Measurements from ENCODE around the gene CCDC70.
"Not testable (repeated sequence)": the region's sequence is repeated elsewhere in the genome, so short reads cannot be mapped to it uniquely, and the experiment has no call there.

The CCDC70 gene

DNA sequence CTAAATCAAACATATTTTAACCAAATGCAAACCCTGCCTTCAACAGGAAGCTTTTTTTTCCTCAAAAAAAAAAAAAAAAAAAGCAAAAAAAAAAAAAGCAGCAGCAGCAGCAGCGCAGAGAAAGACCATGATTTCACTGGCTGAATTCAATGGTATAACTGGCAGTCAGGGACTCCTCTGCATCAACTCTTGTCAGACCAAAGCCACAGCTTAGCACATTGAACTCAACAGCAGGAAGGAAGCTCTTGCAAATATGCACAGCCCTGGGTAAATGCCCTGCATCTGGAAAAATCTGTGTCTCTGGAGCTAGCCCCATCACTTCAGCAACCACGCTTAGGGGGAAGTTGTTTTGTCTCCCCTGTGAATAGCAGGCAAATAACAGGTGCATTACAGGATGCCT, 40.2 kb upstream of the CCDC70 start:
- H3K27me3 ChIP-seq (ENCODE audit: insufficient read depth, low read length): peaks cover 3% of the 10 kb centered on the region; the same call in 1 of the 2 replicates
- peaks cover 25% of the 10 kb centered on the region for H3K4me1 ChIP-seq (ENCODE audit: insufficient read depth, low read length)
- WGBS: 83% methylated on average over 2 of the region's 2 CpGs
- H3K9me3 ChIP-seq (ENCODE audit: insufficient read depth, low read depth, low read length): no peaks in the 10 kb centered on the region
- H3K4me3 ChIP-seq (ENCODE audit: low read length): no peak overlapping the region
- no peaks in the 10 kb centered on the region for H3K36me3 ChIP-seq (ENCODE audit: insufficient read depth, low read length)
- H3K9ac ChIP-seq (ENCODE audit: low read depth, low read length): no peak overlapping the region
- no peak overlapping the region for H3K27ac ChIP-seq (ENCODE audit: low read depth, low read length)

DNA sequence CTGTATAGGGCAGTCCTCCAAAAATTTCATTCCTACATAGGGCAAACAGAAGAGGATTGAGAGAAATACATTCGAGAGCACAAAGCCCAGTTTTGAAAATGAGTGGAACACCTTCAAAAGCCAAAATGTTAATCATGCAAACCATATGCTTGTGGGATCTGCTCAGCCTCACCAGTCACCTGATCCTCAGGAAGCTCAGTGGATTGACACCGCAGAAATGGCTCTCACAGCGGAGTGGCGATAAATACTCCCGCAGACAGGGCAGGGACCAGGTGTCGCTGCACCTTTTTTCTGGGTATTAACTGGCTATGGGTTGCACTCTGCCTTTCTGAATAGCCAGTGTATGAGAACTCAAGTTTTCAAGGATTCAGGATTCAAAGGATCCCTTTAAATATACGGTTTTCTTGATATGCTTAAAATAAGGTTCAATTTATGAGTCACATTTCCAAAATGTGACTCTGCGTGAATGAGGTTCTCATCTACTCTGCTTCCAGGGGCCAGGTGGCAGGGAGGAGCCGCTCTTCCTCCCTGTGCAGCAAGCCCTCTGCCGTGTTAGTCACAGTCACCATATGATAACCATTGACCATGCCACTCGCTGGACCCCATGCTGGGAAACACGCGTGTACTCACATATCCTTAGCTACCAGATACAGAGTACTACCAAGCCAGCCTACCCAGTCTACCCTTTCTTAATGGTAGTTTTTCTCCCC, 39.5 kb upstream of the CCDC70 start:
- Histone ChIP-seq H3K27me3 (ENCODE audit: insufficient read depth, low read length) (peaks cover 3% of the 10 kb centered on the region; the same call in 1 of the 2 replicates), H3K36me3 (ENCODE audit: insufficient read depth, low read length) (no peaks in the 10 kb centered on the region), H3K27ac (ENCODE audit: low read depth, low read length) (no peak overlapping the region), H3K9me3 (ENCODE audit: insufficient read depth, low read depth, low read length) (no peaks in the 10 kb centered on the region), H3K9ac (ENCODE audit: low read depth, low read length) (no peak overlapping the region), H3K4me3 (ENCODE audit: low read length) (no peak overlapping the region), H3K4me1 (ENCODE audit: insufficient read depth, low read length) (peaks cover 22% of the 10 kb centered on the region)
- WGBS: 91% methylated on average over 13 of the region's 13 CpGs

DNA sequence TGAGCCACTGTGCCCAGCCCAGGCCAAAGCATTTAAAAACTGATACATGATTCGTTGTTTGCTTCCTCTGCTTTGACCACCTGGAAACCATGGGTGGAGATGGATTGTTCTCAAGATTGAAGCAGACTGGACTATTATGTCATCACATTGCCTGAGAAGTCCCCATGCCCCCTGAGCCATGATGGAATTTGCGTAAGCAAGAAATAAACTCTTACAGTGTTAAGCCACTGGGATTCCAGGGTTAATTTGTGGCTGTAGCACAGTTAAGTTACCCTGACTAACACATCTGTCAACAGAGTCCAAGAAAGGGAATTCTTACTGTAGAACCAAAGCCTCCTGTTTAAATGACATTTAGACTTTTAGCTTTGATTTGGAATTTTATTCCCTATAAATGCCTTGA, 38.4 kb upstream of the CCDC70 start:
- no peak overlapping the region for H3K27ac ChIP-seq (ENCODE audit: low read depth, low read length)
- no peak overlapping the region for H3K4me3 ChIP-seq (ENCODE audit: low read length)
- no peaks in the 10 kb centered on the region for H3K36me3 ChIP-seq (ENCODE audit: insufficient read depth, low read length)
- peaks cover 21% of the 10 kb centered on the region for H3K4me1 ChIP-seq (ENCODE audit: insufficient read depth, low read length)
- H3K9me3 ChIP-seq (ENCODE audit: insufficient read depth, low read depth, low read length): no peaks in the 10 kb centered on the region
- no peak overlapping the region for H3K9ac ChIP-seq (ENCODE audit: low read depth, low read length)
- 98% methylated on average over 2 of the region's 2 CpGs for WGBS
- H3K27me3 ChIP-seq (ENCODE audit: insufficient read depth, low read length): peaks cover 3% of the 10 kb centered on the region; the same call in 1 of the 2 replicates

DNA sequence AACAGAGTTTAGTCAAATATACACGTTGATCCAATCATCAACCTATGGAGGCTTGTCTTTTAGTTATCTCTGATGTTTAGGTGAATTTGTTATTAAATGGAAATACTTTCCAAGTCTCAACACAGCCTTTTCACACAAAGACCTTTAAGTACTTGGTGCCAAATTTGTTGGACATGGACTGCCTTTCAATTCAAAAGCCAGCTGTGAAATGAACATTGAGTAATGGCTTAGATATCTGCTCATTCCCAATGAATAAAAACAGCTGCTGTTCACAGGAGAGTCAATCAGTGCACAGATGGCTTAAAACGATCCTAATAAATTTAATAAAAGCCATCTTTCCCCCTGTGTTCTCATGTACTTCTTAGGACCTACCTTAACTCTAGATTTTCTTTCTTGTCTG, 37.9 kb upstream of the CCDC70 start:
- no peak overlapping the region for H3K27ac ChIP-seq (ENCODE audit: low read depth, low read length)
- peaks cover 3% of the 10 kb centered on the region; the same call in 1 of the 2 replicates for H3K27me3 ChIP-seq (ENCODE audit: insufficient read depth, low read length)
- no peak overlapping the region for H3K4me3 ChIP-seq (ENCODE audit: low read length)
- H3K9me3 ChIP-seq (ENCODE audit: insufficient read depth, low read depth, low read length): no peaks in the 10 kb centered on the region
- peaks cover 16% of the 10 kb centered on the region for H3K4me1 ChIP-seq (ENCODE audit: insufficient read depth, low read length)
- no peaks in the 10 kb centered on the region for H3K36me3 ChIP-seq (ENCODE audit: insufficient read depth, low read length)
- H3K9ac ChIP-seq (ENCODE audit: low read depth, low read length): no peak overlapping the region
- WGBS: 86% methylated on average over 1 of the region's 2 CpGs

DNA sequence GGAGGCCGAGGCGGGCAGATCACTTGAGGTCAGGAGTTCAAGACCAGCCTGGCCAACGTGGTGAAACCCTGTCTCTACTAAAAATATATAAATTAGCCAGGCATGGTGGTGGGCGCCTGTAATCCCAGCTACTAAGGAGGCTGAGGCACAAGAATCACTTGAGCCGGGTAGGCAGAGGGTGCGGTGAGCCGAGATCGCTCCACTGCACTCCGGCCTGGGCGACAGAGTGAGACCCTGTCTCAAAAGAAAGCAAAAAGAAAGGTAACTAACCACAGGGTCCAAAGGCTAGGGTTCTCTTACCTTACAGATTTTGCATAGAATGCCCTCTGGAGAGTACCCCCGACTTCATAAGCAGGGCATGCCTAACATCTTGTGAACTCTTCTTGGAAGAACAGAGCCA, 37.1 kb upstream of the CCDC70 start:
- not testable (repeated sequence) for H3K36me3 ChIP-seq (ENCODE audit: insufficient read depth, low read length); H3K4me3 ChIP-seq (ENCODE audit: low read length); H3K4me1 ChIP-seq (ENCODE audit: insufficient read depth, low read length); H3K9ac ChIP-seq (ENCODE audit: low read depth, low read length); H3K27ac ChIP-seq (ENCODE audit: low read depth, low read length); H3K27me3 ChIP-seq (ENCODE audit: insufficient read depth, low read length); H3K9me3 ChIP-seq (ENCODE audit: insufficient read depth, low read depth, low read length)
- 95% methylated on average over 11 of the region's 11 CpGs for WGBS

DNA sequence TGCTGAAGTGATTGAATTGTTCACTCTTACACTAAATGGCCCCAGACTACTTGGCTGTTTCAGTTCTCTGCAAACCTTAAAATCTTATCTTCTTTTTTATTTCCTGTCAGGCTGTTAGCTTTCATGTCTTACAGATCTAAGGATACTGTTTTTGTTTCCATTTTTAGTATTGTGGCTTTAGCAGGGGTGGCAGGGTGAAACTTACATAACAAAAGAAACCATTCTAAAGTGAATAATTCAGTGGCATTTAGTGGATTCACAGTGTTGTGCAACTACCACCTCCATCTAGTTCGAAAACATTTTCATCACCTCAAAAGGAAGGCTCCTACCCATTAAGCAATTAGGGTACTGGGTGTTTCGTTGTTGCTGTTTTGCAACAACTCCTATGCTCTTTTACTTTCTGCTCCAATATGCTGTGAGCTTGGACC, 36.6 kb upstream of the CCDC70 start:
- no peak overlapping the region for H3K9ac ChIP-seq (ENCODE audit: low read depth, low read length)
- no peaks in the 10 kb centered on the region for H3K9me3 ChIP-seq (ENCODE audit: insufficient read depth, low read depth, low read length)
- H3K27me3 ChIP-seq (ENCODE audit: insufficient read depth, low read length): no peaks in the 10 kb centered on the region
- no peak overlapping the region for H3K27ac ChIP-seq (ENCODE audit: low read depth, low read length)
- 100% methylated on average over 2 of the region's 2 CpGs for WGBS
- 0 out of 2 replicates have a peak, but pooled peaks cover 9% of the 10 kb centered on the region for H3K4me1 ChIP-seq (ENCODE audit: insufficient read depth, low read length)
- no peak overlapping the region for H3K4me3 ChIP-seq (ENCODE audit: low read length)
- H3K36me3 ChIP-seq (ENCODE audit: insufficient read depth, low read length): no peaks in the 10 kb centered on the region

DNA sequence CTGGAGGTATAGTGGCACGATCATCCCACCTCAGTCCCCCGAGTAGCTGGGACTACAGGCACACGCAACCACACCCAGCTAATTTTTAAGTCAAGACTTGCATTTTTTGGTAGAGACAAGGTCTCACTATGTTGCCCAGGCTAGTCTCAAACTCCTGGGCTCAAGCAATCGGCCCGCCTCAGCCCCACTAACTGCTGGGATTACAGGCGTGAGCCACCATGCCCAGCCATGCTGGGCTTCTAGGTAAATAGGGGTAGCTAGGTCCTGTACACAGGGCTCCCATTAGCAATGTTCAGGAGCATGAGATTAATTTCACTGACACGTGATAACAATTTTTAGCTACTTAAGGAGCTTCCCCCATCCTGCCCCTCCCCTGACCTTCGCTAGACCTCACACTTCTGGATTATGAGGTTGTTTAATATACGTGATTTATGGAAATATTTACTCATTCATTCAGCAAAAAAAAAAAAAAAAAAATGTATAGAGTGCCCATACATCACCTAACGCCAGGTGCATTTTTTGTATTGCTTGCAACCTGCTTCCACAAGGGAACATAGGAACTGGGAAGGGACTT, 36.0 kb upstream of the CCDC70 start:
- 94% methylated on average over 8 of the region's 10 CpGs for WGBS
- Histone ChIP-seq H3K4me3 (ENCODE audit: low read length) (no peak overlapping the region), H3K36me3 (ENCODE audit: insufficient read depth, low read length) (no peaks in the 10 kb centered on the region), H3K27me3 (ENCODE audit: insufficient read depth, low read length) (no peaks in the 10 kb centered on the region), H3K4me1 (ENCODE audit: insufficient read depth, low read length) (0 out of 2 replicates have a peak, but pooled peaks cover 9% of the 10 kb centered on the region), H3K9ac (ENCODE audit: low read depth, low read length) (no peak overlapping the region), H3K9me3 (ENCODE audit: insufficient read depth, low read depth, low read length) (no peaks in the 10 kb centered on the region), H3K27ac (ENCODE audit: low read depth, low read length) (no peak overlapping the region)

DNA sequence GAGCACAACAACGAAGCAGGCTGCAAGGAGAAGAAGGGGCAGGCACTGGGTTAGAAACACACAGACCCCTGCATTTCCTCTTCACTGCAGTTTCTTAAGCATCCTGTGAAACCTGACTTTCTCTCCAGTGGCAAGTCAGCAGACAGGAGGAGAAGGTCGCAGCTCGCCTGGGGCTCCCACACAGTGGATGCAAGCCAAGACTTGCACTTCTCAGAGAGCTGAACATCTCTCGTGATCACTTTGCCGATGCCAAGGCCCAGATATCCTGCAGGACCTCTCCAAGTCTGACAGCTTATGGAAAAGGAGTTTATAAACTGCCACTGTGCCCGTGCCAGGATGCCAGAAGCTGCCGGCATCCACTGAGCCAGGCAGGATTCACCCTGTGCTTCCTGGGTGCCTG, 35.2 kb upstream of the CCDC70 start:
- no peaks in the 10 kb centered on the region for H3K27me3 ChIP-seq (ENCODE audit: insufficient read depth, low read length)
- H3K9me3 ChIP-seq (ENCODE audit: insufficient read depth, low read depth, low read length): no peaks in the 10 kb centered on the region
- H3K4me3 ChIP-seq (ENCODE audit: low read length): no peak overlapping the region
- H3K9ac ChIP-seq (ENCODE audit: low read depth, low read length): no peak overlapping the region
- WGBS: 90% methylated on average over 7 of the region's 7 CpGs
- no peak overlapping the region for H3K27ac ChIP-seq (ENCODE audit: low read depth, low read length)
- H3K36me3 ChIP-seq (ENCODE audit: insufficient read depth, low read length): no peaks in the 10 kb centered on the region
- 0 out of 2 replicates have a peak, but pooled peaks cover 9% of the 10 kb centered on the region for H3K4me1 ChIP-seq (ENCODE audit: insufficient read depth, low read length)

DNA sequence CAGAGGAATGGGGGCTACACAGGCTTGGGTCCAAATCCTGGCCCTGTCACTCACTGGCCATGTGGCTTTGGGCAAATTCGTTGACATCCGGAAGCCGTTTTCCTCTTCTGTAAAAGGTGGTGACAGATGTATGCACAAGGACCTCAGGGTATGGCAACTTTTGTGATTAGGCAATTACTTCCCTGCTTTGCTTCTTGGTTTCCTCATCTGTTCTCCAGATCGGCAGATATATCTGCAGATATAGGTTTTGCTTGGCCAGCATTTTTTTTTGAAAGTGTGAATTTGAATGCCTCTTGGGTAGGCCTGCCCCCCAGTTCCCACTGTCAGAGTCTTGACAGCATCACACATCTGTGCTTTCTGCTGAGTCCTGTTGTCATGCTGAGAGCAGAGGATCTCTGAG, 34.5 kb upstream of the CCDC70 start:
- 94% methylated on average over 4 of the region's 4 CpGs for WGBS
- H3K9me3 ChIP-seq (ENCODE audit: insufficient read depth, low read depth, low read length): no peaks in the 10 kb centered on the region
- H3K4me3 ChIP-seq (ENCODE audit: low read length): no peak overlapping the region
- H3K4me1 ChIP-seq (ENCODE audit: insufficient read depth, low read length): 0 out of 2 replicates have a peak, but pooled peaks cover 7% of the 10 kb centered on the region
- H3K27ac ChIP-seq (ENCODE audit: low read depth, low read length): no peak overlapping the region
- no peaks in the 10 kb centered on the region for H3K36me3 ChIP-seq (ENCODE audit: insufficient read depth, low read length)
- H3K9ac ChIP-seq (ENCODE audit: low read depth, low read length): no peak overlapping the region
- H3K27me3 ChIP-seq (ENCODE audit: insufficient read depth, low read length): no peaks in the 10 kb centered on the region

DNA sequence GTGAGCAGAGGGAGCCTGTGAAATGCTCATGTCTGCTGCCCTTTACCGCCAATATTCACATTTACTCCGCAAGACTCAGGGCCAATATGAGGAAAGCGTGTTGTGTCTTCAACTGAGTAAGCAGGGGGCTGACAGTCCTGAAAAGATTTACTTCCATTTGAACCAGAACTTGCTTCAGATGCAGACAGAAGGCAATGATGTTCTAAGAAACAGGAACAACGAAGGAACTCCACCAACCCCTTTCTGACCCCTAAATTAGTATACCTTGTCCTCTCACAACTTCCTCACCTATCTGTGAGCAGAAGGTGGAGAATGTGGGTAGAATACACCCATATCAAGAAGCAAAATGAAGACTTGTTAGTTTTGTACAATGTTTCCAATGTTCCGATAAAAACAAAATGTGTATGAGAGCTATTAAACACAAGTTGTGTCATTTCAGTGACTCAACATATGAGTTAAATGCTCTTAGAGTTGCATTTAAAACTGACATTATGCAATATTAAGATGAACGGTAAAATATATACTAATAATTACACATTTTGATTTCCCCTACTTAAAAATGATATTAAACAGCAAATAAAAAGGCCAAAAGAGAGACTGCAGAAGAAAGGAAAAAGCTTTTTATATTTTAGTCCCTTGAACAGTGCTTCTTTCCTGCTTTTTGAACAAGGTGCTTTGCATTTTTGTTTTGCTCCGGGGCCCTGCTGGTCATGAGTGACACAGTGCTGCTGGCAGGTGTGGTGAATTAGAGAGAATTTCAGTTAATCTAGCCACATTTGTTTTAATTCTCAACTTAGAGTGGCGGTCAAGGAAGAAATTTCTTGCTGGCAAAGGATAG, 32.8 kb upstream of the CCDC70 start:
- Histone ChIP-seq H3K27ac (ENCODE audit: low read depth, low read length) (no peak overlapping the region), H3K9me3 (ENCODE audit: insufficient read depth, low read depth, low read length) (no peaks in the 10 kb centered on the region), H3K36me3 (ENCODE audit: insufficient read depth, low read length) (no peaks in the 10 kb centered on the region), H3K4me1 (ENCODE audit: insufficient read depth, low read length) (0 out of 2 replicates have a peak, but pooled peaks cover 7% of the 10 kb centered on the region), H3K4me3 (ENCODE audit: low read length) (no peak overlapping the region), H3K9ac (ENCODE audit: low read depth, low read length) (no peak overlapping the region), H3K27me3 (ENCODE audit: insufficient read depth, low read length) (no peaks in the 10 kb centered on the region)
- 93% methylated on average over 7 of the region's 8 CpGs for WGBS

DNA sequence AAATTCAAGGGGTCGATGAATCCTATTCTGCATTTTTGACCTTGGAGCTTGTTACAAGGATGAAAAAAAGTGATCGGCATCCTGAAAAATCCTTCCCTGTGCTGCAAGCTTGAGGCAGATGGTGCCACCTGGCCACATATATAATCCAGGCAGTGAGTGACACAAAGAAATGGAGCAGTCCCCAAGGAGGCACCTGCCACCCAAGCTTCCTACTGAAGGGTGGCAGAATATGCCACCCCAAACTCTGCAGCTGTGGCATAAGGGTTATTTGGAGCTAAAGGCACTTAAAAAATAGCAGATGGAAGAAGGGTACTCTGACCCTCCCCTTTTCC, 32.2 kb upstream of the CCDC70 start:
- Histone ChIP-seq H3K27me3 (ENCODE audit: insufficient read depth, low read length) (no peaks in the 10 kb centered on the region), H3K4me1 (ENCODE audit: insufficient read depth, low read length) (0 out of 2 replicates have a peak, but pooled peaks cover 7% of the 10 kb centered on the region), H3K9me3 (ENCODE audit: insufficient read depth, low read depth, low read length) (no peaks in the 10 kb centered on the region), H3K4me3 (ENCODE audit: low read length) (no peak overlapping the region), H3K9ac (ENCODE audit: low read depth, low read length) (no peak overlapping the region), H3K36me3 (ENCODE audit: insufficient read depth, low read length) (no peaks in the 10 kb centered on the region), H3K27ac (ENCODE audit: low read depth, low read length) (no peak overlapping the region)
- WGBS: 91% methylated on average over 2 of the region's 2 CpGs
